Measurements from ENCODE around the gene INPP5K. TPM values are rescaled to one million over a fixed set of nuclear protein-coding genes. Genes with fewer than 3 reads are reported as not detected.

The INPP5K gene
- polyA plus RNA-seq, 6 donors from 2014 or later = 57.0 to 102 (median 61.1) TPM

DNA sequence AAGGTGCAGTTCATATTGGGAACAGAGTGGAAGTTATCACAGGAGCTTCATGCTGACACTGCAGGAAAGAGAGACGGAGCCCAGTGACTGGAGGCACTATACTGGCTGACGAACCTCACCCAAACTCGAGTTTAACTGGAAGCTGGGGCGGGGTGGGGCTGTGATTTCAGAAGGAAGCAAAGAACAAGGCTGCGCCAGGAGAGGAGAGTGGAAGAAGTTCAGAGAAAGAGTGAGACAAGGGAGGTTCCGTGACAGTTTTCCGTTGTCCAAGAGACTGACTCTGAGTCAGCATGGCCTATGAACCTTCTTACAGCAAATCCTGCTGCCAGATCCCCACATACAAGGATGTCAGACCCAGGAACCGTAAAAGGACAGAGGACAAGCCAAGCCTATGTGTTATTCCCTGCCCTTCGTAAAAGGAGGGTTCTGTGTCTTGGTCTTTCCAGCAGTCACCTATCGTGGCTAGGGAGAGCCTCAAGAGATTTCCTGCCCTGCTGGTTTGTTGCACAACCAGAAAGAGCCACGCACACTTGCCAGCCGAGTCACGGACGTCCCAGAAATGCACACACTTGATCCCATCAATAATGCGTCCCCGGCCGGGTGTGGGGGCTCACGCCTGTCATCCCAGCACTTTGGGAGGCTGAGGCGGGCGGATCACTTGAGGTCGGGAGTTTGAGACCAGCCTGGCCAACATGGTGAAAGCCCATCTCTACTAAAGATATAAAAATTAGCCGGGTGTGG lies 41.1 kb upstream of the INPP5K start:
- H3K4me3 Mint-ChIP-seq = peak overlapping the region in 2 of 8 donors; percentile 53 to 54
- no peaks in the 10 kb centered on the region for H3K9me3 Mint-ChIP-seq
- H3K36me3 Mint-ChIP-seq = no peaks in the 10 kb centered on the region
- H3K27me3 Mint-ChIP-seq = no peaks in the 10 kb centered on the region
- no peak for DNase-seq
- peak overlapping the region in 2 of 6 donors; percentile 82 to 87 for H3K27ac Mint-ChIP-seq
- no peak for ATAC-seq (ENCODE audit: low read depth in 2 of 2)
- H3K4me1 Mint-ChIP-seq = peaks cover 38 to 68% (median 46%) of the 10 kb centered on the region in 3 donors

DNA sequence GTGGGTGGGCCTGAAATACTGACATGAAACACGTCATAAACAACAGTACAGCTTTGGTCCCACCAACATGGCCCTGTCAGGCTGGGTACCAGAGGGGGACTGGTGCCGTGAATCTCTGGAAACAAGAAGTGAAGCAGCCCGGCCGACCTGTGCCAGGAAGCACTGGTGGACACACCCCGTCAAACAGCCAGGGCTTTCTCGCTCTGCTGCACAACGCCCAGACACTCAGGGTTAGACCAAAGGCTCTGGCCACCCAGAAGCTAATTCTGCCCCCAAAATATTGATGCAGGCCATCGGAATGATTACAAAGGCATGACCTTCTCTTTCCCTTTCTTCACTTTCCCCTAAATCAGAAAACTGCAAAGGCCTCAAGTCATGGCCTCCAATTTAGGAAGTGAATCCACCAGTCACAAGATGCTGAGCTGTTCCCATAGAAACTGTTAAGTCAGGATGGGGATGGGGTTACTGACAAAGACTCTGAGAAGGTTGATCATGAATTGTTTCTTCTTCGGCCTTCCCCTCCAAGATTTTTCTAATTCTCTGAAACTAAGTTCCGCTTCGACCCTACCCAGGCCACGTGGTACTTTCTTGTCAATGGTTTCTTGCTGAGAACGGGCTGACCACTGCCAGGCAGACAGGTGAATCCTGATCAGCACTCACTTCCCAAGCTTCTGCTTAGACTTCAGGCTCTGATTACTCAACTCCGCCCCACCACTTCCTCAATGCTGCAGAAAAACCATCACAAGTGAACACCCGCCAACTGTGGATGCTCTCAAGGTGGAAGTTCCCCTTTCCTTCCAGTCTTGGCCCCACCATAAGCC lies 39.4 kb upstream of the INPP5K start:
- Mint-ChIP-seq H3K27ac (peak overlapping the region; percentile 49 to 94 (median 84)), H3K4me3 (peak overlapping the region; percentile 55 to 86 (median 72))
- DNase-seq = peak; percentile 58

DNA sequence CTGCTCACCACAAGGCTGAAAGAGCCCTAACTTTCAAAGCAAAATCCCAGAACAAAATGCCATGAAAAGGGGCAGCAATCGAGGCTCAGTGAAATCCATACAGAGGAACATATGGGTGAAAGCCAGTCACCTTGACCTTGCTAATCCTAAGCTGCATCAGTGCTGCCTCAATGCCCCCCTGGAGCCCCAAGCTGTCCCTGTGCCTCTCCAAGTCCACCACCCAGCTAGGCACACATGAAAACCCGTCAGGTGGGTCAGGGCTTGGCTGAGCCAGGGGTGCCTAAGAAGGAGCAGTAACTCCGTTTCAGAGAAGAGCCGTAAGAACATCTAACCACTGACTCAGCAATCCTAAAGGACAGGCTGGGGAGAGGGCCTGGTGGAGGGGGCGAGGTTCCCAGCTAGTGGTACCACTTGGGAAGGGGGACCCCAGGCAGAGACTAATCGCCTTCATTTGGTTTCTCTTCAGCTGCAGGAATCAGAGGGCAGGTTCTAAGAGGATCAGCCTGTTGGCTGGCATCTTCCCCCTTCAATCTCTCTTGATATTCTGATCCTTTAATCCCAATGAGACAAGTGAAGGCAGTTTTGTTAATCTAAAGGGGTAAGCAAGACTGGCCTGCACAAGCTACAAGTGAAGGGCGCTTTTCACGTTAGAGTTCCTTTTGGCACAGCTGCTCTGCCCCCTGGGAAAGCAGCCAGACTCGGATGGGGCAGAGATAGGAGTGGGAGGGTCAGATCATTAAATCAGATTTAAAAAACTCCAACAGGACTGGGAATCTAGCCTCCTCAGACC lies 38.5 kb upstream of the INPP5K start:
- Mint-ChIP-seq H3K4me3 (peak overlapping the region in 7 of 8 donors; percentile 12 to 72 (median 55)), H3K27me3 (no peaks in the 10 kb centered on the region), H3K27ac (peak overlapping the region; percentile 44 to 90 (median 70)), H3K36me3 (peaks cover 5 to 12% of the 10 kb centered on the region in 2 donors), H3K4me1 (peaks cover 26 to 51% (median 37%) of the 10 kb centered on the region in 3 donors), H3K9me3 (no peaks in the 10 kb centered on the region)
- DNase-seq (no peak), ATAC-seq (ENCODE audit: low read depth in 2 of 2) (no peak)

More for the DNA sequence above, 39.4 kb upstream of the INPP5K start:
- ATAC-seq (ENCODE audit: low read depth in 2 of 2) = peak; percentile 90 to 93
- H3K9me3 Mint-ChIP-seq = no peaks in the 10 kb centered on the region
- no peaks in the 10 kb centered on the region for H3K27me3 Mint-ChIP-seq
- peaks cover 29 to 58% (median 37%) of the 10 kb centered on the region in 3 donors for H3K4me1 Mint-ChIP-seq
- H3K36me3 Mint-ChIP-seq = peaks cover 2 to 3% of the 10 kb centered on the region in 2 donors

DNA sequence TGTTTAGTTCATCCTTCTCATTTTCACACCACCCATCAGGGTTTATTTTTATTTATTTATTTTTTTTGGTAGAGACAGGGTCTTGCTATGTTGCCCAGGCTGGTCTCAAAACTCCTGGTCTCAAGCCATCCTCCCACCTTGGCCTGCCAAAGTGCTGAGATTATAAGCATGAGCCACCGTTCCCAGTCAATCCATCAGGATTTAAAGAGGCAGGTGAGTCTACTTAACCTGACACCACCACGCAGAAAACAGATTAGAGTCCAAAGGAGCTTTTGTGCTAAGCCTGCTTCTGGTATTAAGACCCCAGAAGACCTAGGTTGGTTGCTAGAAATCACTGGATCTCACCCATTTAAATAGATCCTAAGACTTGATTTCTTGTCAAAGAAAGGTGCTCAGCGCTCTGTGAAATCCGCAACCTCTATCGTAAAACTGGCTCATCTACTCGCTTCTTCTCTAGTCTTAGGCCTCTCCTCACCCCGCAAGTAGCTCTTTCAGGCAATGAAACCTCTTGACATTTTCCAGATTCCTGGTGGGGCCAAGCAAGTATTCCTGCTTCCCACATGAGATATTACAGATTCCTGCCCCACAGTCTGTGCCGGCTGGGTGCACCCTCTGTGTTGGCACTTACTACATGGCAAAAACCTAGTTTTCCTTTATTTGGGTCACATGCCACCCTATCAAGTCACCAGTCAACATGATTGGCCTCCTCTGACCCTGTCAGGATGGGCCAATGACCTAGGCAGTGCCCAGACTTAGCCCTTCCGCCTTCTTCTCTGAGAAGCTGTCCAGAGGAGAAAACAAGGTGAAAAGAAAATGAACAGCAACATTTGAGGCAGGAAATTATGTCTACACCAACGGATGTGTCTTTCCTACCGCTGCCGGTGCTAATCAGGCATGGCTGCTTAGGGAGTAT lies 37.2 kb upstream of the INPP5K start:
- Mint-ChIP-seq H3K27ac (peak overlapping the region in 3 of 6 donors; percentile 1 to 30 (median 5)), H3K4me3 (peak overlapping the region in 1 of 8 donors; percentile 1), H3K27me3 (no peaks in the 10 kb centered on the region), H3K9me3 (no peaks in the 10 kb centered on the region), H3K4me1 (peaks cover 26 to 38% (median 34%) of the 10 kb centered on the region in 3 donors), H3K36me3 (peaks cover 5 to 14% of the 10 kb centered on the region in 2 donors)
- no peak for ATAC-seq (ENCODE audit: low read depth in 2 of 2)
- no peak for DNase-seq

DNA sequence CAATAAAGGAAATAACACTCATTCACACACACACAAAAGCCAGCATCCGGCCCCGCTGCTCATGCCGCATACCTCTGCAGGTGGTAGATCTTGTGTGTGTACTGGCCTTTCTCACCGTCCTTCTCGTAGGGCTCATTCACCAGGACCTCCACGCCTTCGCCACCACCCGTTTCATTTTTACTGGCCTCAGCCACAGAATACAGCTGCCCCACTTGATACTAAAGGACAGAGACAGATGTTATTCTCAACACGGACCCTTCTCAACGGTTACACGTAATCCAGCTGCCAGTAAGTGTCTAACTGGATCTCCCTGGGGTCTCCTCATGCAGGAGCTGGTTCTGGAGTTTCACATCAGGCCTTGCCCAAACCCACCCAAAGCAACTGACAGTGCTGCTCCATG lies 36.5 kb upstream of the INPP5K start:
- H3K36me3 Mint-ChIP-seq = peaks cover 5 to 14% of the 10 kb centered on the region in 2 donors
- peak overlapping the region in 1 of 6 donors; percentile 30 for H3K27ac Mint-ChIP-seq
- peaks cover 26 to 38% (median 34%) of the 10 kb centered on the region in 3 donors for H3K4me1 Mint-ChIP-seq
- no peak overlapping the region for H3K4me3 Mint-ChIP-seq
- H3K9me3 Mint-ChIP-seq = no peaks in the 10 kb centered on the region
- no peak for DNase-seq
- H3K27me3 Mint-ChIP-seq = no peaks in the 10 kb centered on the region
- no peak for ATAC-seq (ENCODE audit: low read depth in 2 of 2)

DNA sequence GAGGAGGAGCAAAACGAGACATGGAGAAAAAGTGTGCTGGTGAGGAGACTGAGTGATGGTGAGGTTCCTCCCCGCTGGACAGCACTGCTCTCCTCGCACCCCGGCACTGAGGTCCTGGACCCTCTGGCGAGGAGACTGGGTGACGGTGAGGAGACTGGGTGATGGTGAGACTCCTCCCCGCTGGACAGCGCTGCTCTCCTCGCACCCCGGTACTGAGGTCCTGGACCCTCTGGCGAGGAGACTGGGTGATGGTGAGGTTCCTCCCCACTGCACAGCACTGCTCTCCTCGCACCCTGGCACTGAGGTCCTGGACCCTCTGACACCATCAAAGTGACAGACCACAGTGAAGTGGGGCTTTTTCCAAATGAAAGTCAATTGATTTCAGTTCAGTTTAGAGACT lies 35.3 kb upstream of the INPP5K start:
- ATAC-seq (ENCODE audit: low read depth in 2 of 2) (no peak), DNase-seq (no peak)
- Mint-ChIP-seq H3K27me3 (no peaks in the 10 kb centered on the region), H3K9me3 (no peaks in the 10 kb centered on the region), H3K4me1 (peaks cover 21 to 32% (median 27%) of the 10 kb centered on the region in 3 donors), H3K27ac (no peak overlapping the region), H3K36me3 (peaks cover 5 to 14% of the 10 kb centered on the region in 2 donors), H3K4me3 (no peak overlapping the region)

DNA sequence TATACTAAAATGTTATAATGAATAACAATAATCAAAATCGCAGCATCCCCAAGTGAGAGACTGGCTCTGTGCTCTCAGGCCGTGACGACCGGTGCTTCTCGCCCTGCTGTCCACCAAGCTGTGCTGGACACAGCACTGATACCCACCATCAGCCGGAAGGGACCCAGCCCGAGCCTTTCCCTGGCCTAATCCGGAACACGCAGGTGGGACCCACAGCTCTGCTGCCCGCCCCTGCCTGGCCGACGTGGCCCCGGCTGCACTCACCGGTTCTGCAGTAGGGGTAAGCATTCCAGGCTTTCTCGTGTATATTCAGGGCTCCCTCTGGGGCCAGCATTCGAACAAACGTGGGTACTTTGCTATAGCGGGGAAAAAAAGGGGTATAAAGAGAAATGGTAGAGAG lies 31.6 kb upstream of the INPP5K start:
- no peak for DNase-seq
- Mint-ChIP-seq H3K36me3 (peaks cover 5 to 14% of the 10 kb centered on the region in 2 donors), H3K27ac (peak overlapping the region in 1 of 6 donors; percentile 33), H3K4me1 (peaks cover 0 to 4% (median 3%) of the 10 kb centered on the region in 3 donors), H3K4me3 (no peak overlapping the region), H3K9me3 (no peaks in the 10 kb centered on the region), H3K27me3 (no peaks in the 10 kb centered on the region)
- ATAC-seq (ENCODE audit: low read depth in 2 of 2) = no peak

DNA sequence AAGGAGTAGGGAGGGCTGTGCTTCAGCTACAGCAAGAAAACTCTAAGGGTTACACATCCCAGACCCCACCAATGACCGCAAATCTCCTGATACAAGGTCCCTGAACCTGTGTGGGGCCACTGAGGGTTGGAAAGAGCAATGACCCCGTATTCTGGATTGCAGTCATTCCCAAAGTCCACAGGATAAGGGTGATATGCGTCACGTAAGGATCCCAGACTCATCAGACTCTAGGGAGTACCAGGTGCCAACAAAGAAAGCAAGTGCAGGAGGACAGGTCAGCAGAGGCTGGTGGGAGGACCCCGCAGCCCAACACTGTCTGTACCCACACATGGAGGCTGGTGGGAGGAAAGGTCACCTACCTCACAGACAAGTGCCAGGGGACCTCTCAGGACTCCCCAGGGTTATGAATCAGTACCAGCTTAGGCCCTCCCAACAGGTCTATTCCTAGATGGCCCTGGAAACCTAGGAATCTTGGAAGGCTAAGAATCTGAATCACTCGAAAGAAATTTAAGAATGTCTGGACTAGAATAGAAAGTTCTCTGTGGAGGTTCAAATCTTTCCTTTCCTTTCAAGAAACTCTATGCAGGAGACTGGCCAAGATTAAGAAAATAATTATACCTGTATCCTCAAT lies 30.0 kb upstream of the INPP5K start:
- H3K27ac Mint-ChIP-seq = no peak overlapping the region
- DNase-seq = no peak
- H3K4me3 Mint-ChIP-seq = no peak overlapping the region

DNA sequence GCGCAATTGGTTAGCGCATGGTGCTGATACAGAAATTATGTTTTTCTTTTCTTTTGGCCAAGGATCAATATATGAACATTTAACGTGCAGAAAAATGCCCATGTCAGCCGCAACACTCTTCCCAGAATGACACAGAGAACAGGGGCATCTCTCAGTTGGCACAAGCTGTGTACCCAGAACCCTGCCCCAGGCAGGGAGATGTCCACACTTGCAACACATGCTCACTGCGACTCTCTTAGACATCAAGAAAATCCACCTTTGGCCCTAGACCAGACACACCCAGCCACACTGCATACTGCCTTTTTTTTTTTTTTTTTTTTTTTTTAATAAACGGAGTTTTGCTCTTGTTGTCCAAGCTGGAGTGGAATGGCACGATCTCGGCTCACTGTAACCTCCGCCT lies 29.2 kb upstream of the INPP5K start:
- Mint-ChIP-seq H3K27ac (no peak overlapping the region), H3K4me3 (no peak overlapping the region), H3K9me3 (no peaks in the 10 kb centered on the region), H3K36me3 (peaks cover 4 to 8% of the 10 kb centered on the region in 2 donors), H3K4me1 (peaks cover 0 to 4% (median 3%) of the 10 kb centered on the region in 3 donors), H3K27me3 (no peaks in the 10 kb centered on the region)
- ATAC-seq (ENCODE audit: low read depth in 2 of 2) = no peak
- no peak for DNase-seq

More for the DNA sequence above, 30.0 kb upstream of the INPP5K start:
- ATAC-seq (ENCODE audit: low read depth in 2 of 2) = no peak
- H3K4me1 Mint-ChIP-seq = peaks cover 0 to 4% (median 3%) of the 10 kb centered on the region in 3 donors
- H3K9me3 Mint-ChIP-seq = no peaks in the 10 kb centered on the region
- H3K27me3 Mint-ChIP-seq = no peaks in the 10 kb centered on the region
- peaks cover 5 to 14% of the 10 kb centered on the region in 2 donors for H3K36me3 Mint-ChIP-seq

DNA sequence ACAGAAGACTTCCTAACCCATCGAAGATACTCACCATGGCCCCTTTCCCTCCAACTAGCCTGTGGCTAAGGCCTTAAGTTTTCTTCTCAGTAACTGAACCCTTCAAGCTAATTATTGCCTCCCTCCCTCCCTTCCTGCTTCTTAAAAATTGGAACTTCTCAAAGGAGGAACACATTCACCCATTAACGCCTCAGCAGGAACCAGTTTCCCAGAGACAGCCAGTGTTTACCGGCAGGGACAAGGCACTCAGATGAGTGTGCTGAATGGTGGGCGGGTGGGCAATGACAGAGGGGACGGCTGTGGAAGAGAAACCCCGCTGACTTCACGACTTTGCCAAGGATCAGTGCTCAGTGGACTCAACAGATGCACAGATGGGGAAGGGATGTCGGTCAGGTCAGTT lies 25.9 kb upstream of the INPP5K start:
- Mint-ChIP-seq H3K4me1 (no peaks in the 10 kb centered on the region), H3K27ac (no peak overlapping the region)
- DNase-seq = no peak

DNA sequence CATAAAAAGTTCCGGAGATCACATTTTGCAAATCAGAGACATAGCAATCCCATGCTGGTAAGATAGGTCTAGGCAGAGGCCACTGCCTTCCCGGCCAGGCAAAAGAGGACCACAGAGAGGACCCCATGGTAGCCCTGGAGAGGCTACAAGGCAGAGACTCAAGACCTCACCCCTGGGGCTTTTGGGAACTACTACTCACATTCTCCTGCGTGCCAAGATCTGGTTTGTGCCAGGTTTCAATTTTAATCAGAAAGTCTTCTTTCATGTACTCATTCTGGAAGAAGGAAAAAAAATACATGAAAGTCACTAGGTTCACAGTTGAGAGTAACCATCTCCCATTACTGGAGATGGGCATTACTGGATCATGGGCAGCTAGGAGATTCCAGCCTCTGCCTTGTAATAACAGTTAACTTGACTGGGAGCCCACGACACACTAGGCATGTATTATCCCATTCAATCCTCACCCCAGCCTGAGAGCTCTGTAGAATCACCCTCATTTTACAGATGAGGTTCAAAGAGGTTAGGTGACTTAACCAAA lies 25.0 kb upstream of the INPP5K start:
- ATAC-seq (ENCODE audit: low read depth in 2 of 2) (no peak), DNase-seq (no peak)
- H3K4me1 Mint-ChIP-seq = no peaks in the 10 kb centered on the region
- no peak overlapping the region for H3K4me3 Mint-ChIP-seq
- H3K36me3 Mint-ChIP-seq = peaks cover 0 to 4% of the 10 kb centered on the region in 2 donors
- H3K27me3 Mint-ChIP-seq = no peaks in the 10 kb centered on the region
- H3K27ac Mint-ChIP-seq = no peak overlapping the region
- no peaks in the 10 kb centered on the region for H3K9me3 Mint-ChIP-seq

More for the DNA sequence above, 25.9 kb upstream of the INPP5K start:
- Mint-ChIP-seq H3K4me3 (no peak overlapping the region), H3K27me3 (no peaks in the 10 kb centered on the region), H3K36me3 (peaks cover 0 to 4% of the 10 kb centered on the region in 2 donors), H3K9me3 (no peaks in the 10 kb centered on the region)
- ATAC-seq (ENCODE audit: low read depth in 2 of 2) = no peak

DNA sequence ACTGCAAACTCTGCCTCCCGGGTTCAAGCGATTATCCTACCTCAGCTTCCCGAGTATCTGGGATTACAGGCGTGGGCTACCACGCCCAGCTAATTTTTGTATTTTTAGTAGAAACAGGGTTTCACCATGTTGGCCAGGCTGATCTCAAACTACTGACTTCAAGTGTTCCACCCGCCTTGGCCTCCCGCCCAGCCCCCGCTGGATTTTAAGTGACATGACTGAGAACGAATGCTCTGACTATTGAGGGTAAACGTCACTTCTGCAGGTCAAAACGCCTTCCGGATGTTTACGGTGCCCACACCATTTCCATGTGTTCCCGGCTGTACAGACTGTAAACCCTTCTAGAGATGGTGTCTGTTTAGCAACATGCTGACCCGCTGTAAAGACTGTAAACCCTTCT lies 23.4 kb upstream of the INPP5K start:
- H3K27ac Mint-ChIP-seq = no peak overlapping the region
- no peak for ATAC-seq (ENCODE audit: low read depth in 2 of 2)

More for the DNA sequence above, 23.4 kb upstream of the INPP5K start:
- H3K27me3 Mint-ChIP-seq = no peaks in the 10 kb centered on the region
- H3K9me3 Mint-ChIP-seq = no peaks in the 10 kb centered on the region
- H3K4me3 Mint-ChIP-seq = no peak overlapping the region
- H3K36me3 Mint-ChIP-seq = peaks cover 0 to 4% of the 10 kb centered on the region in 2 donors
- DNase-seq = no peak
- H3K4me1 Mint-ChIP-seq = no peaks in the 10 kb centered on the region

Data from naive B cell (primary cell).